Endothelial cell of umbilical vein (primary cell): ENCODE results near the gene DOCK1. TPM values are rescaled to one million over a fixed set of nuclear protein-coding genes. Genes with fewer than 3 reads are reported as not detected.

Source experiments
- BruUV-seq: library from RNA; stranded (reverse); fragments of 400-500 nt; replicated peaks from 2 replicates; lab custom pipeline; 2021; lab: Mats Ljungman, UMichigan
- CTCF ChIA-PET: fragments of 300-600, 350-600 bp; sonication (Branson Sonifier 250); formaldehyde crosslinking; loops from one replicate; lab custom pipeline; 2021; ENCODE audit warnings: antibody characterized with exemption, inconsistent platforms; lab: Charles Lee
- POLR2A ChIA-PET: fragments of 300-600, 350-600 bp; sonication (Branson Sonifier 250); formaldehyde crosslinking; loops from one replicate; lab custom pipeline; 2021; ENCODE audit warnings: antibody characterized with exemption, inconsistent platforms; lab: Charles Lee
- DNase-seq: peaks from one replicate; pipeline ENCODE4 v3.0.0-alpha.2; 2011; ENCODE audit warnings: low read depth, low spot score
- FAIRE-seq: peaks from 2 replicates; lab custom pipeline; 2011; peaks lifted over from hg19 to GRCh38; lab: Jason Lieb, UNC
- H2AFZ ChIP-seq: 2 replicates; pipeline ENCODE4 v1.6.0; 2012; ENCODE audit warnings: low read depth, low read length, control low read depth, inconsistent platforms
- H3K27ac ChIP-seq: 2 replicates; pipeline ENCODE4 v1.5.1; 2011; ENCODE audit warnings: low read depth, mild to moderate bottlenecking, control low read depth, low read length, moderate library complexity; ENCODE audit not compliant: insufficient read depth
- H3K27me3 ChIP-seq, 2 experiments: 2 replicates each; pipeline versions ENCODE4 v1.6.0 to v1.6.1; 2011; ENCODE audit warnings: low read length in 2 of 2, mixed read lengths in 1 of 2; ENCODE audit not compliant: control insufficient read depth in 2 of 2, insufficient read depth in 2 of 2
- H3K36me3 ChIP-seq, 2 experiments: 2 replicates in 1 of 2; 3 replicates in 1 of 2; pipeline ENCODE4 v1.5.1; 2011; ENCODE audit warnings: low read length in 2 of 2, mild to moderate bottlenecking in 1 of 2, moderate library complexity in 1 of 2; ENCODE audit not compliant: control insufficient read depth in 2 of 2, insufficient read depth in 2 of 2; ENCODE audit errors: extremely low read depth in 1 of 2
- H3K4me1 ChIP-seq: 3 replicates; pipeline ENCODE4 v1.5.1; 2011; ENCODE audit warnings: mild to moderate bottlenecking, low read length; ENCODE audit not compliant: control insufficient read depth, insufficient read depth; ENCODE audit errors: extremely low read depth
- H3K4me2 ChIP-seq: 2 replicates; pipeline ENCODE4 v1.6.1; 2011; ENCODE audit warnings: low read length, control low read depth, mixed read lengths; ENCODE audit not compliant: insufficient read depth
- H3K4me3 ChIP-seq, 3 experiments: fragments of 200-600 bp in 1 of 3; sonication (generic), shearing (Covaris generic) in 1 of 3; replicated peaks in 1 of 3; 2 replicates each; pipeline ENCODE4 v1.5.1; 2011 to 2016; ENCODE audit warnings: control low read depth in 3 of 3, low read length in 3 of 3, mild to moderate bottlenecking in 2 of 3, inconsistent platforms in 1 of 3, low read depth in 1 of 3, moderate library complexity in 1 of 3; ENCODE audit not compliant: insufficient read depth in 1 of 3
- H3K79me2 ChIP-seq: 2 replicates; pipeline ENCODE4 v1.6.0; 2012; ENCODE audit warnings: low read length, inconsistent platforms; ENCODE audit not compliant: control insufficient read depth, insufficient read depth
- H3K9ac ChIP-seq: replicated peaks from 2 replicates; pipeline ENCODE3; 2011; ENCODE audit warnings: low read length, control low read depth; ENCODE audit not compliant: insufficient read depth; ENCODE audit errors: extremely low read depth
- H3K9me1 ChIP-seq: replicated peaks from 3 replicates; pipeline ENCODE4 v1.6.0; 2011; ENCODE audit warnings: mild to moderate bottlenecking, low read length; ENCODE audit not compliant: control insufficient read depth, insufficient read depth; ENCODE audit errors: extremely low read depth
- H3K9me3 ChIP-seq: replicated peaks from 2 replicates; pipeline ENCODE4 v1.5.1; 2012; ENCODE audit warnings: low read length, inconsistent platforms; ENCODE audit not compliant: control insufficient read depth, insufficient read depth
- H4K20me1 ChIP-seq: replicated peaks from 2 replicates; pipeline ENCODE3; 2011; ENCODE audit warnings: mild to moderate bottlenecking, low read length; ENCODE audit not compliant: control insufficient read depth, insufficient read depth; ENCODE audit errors: extremely low read depth
- CTCF ChIP-seq, 2 donors: IDR thresholded peaks; 1 replicate in 1 of 2; 2 replicates in 1 of 2; pipeline ENCODE4 v1.5.1; 2011; ENCODE audit warnings: low read length in 2 of 2, mild to moderate bottlenecking in 2 of 2, moderate library complexity in 2 of 2, control low read depth in 1 of 2, inconsistent platforms in 1 of 2, low read depth in 1 of 2; ENCODE audit not compliant: insufficient read depth in 1 of 2; ENCODE audit errors: extremely low read depth in 1 of 2
- EZH2 ChIP-seq: IDR thresholded peaks from 2 replicates; pipeline ENCODE4 v1.6.1; 2012; ENCODE audit warnings: borderline replicate concordance, low read depth, mild to moderate bottlenecking, moderate library complexity, low read length, inconsistent platforms; ENCODE audit not compliant: severe bottlenecking
- FOS ChIP-seq: IDR thresholded peaks from 2 replicates; pipeline ENCODE4 v1.6.1; 2011; ENCODE audit warnings: mild to moderate bottlenecking, low read length, moderate library complexity, borderline replicate concordance; ENCODE audit not compliant: insufficient read depth
- GATA2 ChIP-seq: IDR thresholded peaks from 2 replicates; pipeline ENCODE4 v1.7.0; 2011; ENCODE audit warnings: low read depth, mild to moderate bottlenecking, moderate library complexity, mixed read lengths, low read length; ENCODE audit not compliant: insufficient read length, insufficient read depth
- JUN ChIP-seq: IDR thresholded peaks from 2 replicates; pipeline ENCODE4 v1.6.1; 2011; ENCODE audit warnings: borderline replicate concordance, low read depth; ENCODE audit not compliant: insufficient read length, insufficient read depth
- MAX ChIP-seq: IDR thresholded peaks from 2 replicates; pipeline ENCODE4 v1.6.1; 2011; ENCODE audit not compliant: insufficient read depth, insufficient read length
- MYC ChIP-seq: IDR thresholded peaks from one replicate; pipeline ENCODE4 v1.6.1; 2011; ENCODE audit warnings: mild to moderate bottlenecking, low read depth, low read length
- POLR2A ChIP-seq: IDR thresholded peaks from 2 replicates; pipeline ENCODE4 v1.6.1; 2012; ENCODE audit warnings: low read depth, mild to moderate bottlenecking, control low read depth, low read length
- POLR2AphosphoS5 ChIP-seq: IDR thresholded peaks from 2 replicates; pipeline ENCODE4 v1.6.1; 2012; ENCODE audit warnings: low read depth, mild to moderate bottlenecking, control low read depth, low read length, moderate library complexity; ENCODE audit not compliant: insufficient read depth
- dilution Hi-C: fragments of 300-500 bp; cut with MboI; formaldehyde crosslinking; loops from one replicate; pipeline ENCODE4 v1.15.0; 2019; ENCODE audit warnings: low sequenced_read_pairs; ENCODE audit not compliant: extremely low pct_ligation_motif_present
- intact Hi-C: fragments of 100-400 bp; cut with micrococcal nuclease; formaldehyde crosslinking; loops from one replicate; pipeline ENCODE4 v1.10.0; 2022
- polyA plus RNA-seq, 4 experiments: library from polyadenylated mRNA; depleted of rRNA in 3 of 4; stranded (reverse) in 3 of 4; unstranded in 1 of 4; fragments of >200 nt; gene quantifications; 2 replicates each; pipeline versions ENCODE4 v1.2.1 to v1.2.3, GENCODE V29; 2011 to 2012; ENCODE audit warnings: missing spikeins in 1 of 4
- total RNA-seq: library from RNA; stranded (reverse); gene quantifications from 2 replicates; pipeline ENCODE4 v1.2.3, GENCODE V29; 2021

The DOCK1 gene
- total and polyA plus RNA-seq, 2 donors (not counting 3 experiments of a cell fraction or from before 2014, with no cell fraction given): 22.5 to 83.1 TPM

GRCh38 chr10:127303746-127304145, 398.5 kb downstream of the DOCK1 start:
- TF ChIP-seq EZH2: no peak
- TF ChIP-seq GATA2: no peak
- no peak for TF ChIP-seq CTCF (IDR thresholded peaks at IDR 0.05; ENCODE audit: extremely low read depth in 1 of 2, insufficient read depth in 1 of 2, low read depth in 1 of 2, low read length in 2 of 2)
- no peak for TF ChIP-seq POLR2A
- TF ChIP-seq MYC: no peak
- no peak for TF ChIP-seq POLR2AphosphoS5
- TF ChIP-seq MAX: no peak
- no peak for TF ChIP-seq JUN
- no peak for TF ChIP-seq FOS
- H3K9me1 ChIP-seq: no peaks in the 10 kb centered on the region
- H3K4me1 ChIP-seq: no peaks in the 10 kb centered on the region
- no peak overlapping the region for H3K4me3 ChIP-seq
- H3K36me3 ChIP-seq: no peaks in the 10 kb centered on the region
- POLR2A ChIA-PET: no interaction called here
- H2AFZ ChIP-seq: no peak overlapping the region
- no peaks in the 10 kb centered on the region for H3K9me3 ChIP-seq
- no peak overlapping the region for H3K4me2 ChIP-seq
- H3K9ac ChIP-seq: no peak overlapping the region
- intact Hi-C loops (no loop called here), dilution Hi-C loops (no loop called here)
- no peaks in the 10 kb centered on the region for H3K27me3 ChIP-seq
- CTCF ChIA-PET: interaction anchor here (2.7 kb wide), 1 partner anchor 60 kb away, joined by 6 read pairs; no protein-coding TSS in a partner anchor
- H3K79me2 ChIP-seq: no peaks in the 10 kb centered on the region
- FAIRE-seq (no peak), DNase-seq (no peak)
- BruUV-seq: no TSS peak
- H3K27ac ChIP-seq: no peak overlapping the region
- no peaks in the 10 kb centered on the region for H4K20me1 ChIP-seq
